Fibroblast of pulmonary artery (primary cell): Measurements from ENCODE around the gene ATP8B1.

Experiments
- DNase-seq: peaks from one replicate; pipeline ENCODE4 v3.0.0-alpha.2; 2010; ENCODE audit warnings: low read depth
- H3K4me3 ChIP-seq: replicated peaks from 2 replicates; pipeline ENCODE4 v1.5.1; 2011; ENCODE audit warnings: low read depth, mild to moderate bottlenecking, control low read depth, low read length, moderate library complexity
- CTCF ChIP-seq: IDR thresholded peaks from 2 replicates; pipeline ENCODE4 v1.5.1; 2011; ENCODE audit warnings: mild to moderate bottlenecking, control low read depth, low read length, inconsistent platforms; ENCODE audit errors: missing control alignments

ATP8B1 gene

DNA sequence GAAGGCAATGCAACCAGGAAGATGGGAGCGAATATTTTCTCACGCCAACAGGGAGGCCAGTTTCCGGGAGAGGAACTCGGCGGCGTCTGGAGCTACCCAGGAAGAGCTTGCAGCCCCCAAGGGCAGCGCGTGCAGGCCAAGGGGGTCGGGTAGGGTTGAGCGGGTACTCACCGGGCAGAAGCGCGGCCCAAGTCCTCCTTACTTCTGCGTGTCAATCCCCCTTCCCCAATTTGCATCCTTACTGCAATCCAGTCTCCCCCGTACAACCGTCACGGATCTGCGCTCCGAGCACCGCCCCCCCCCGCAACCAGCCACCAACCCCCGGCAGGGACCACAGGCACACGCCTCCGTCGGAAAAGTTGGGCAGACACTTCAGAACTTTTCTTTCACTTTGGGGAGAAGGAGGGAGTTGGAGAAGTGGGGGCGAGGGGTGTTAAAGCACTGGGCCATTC, 1.3 kb downstream of the ATP8B1 start:
- DNase-seq, result no peak
- no peak for TF ChIP-seq CTCF
- peak overlapping the region; percentile 74 for H3K4me3 ChIP-seq

DNA sequence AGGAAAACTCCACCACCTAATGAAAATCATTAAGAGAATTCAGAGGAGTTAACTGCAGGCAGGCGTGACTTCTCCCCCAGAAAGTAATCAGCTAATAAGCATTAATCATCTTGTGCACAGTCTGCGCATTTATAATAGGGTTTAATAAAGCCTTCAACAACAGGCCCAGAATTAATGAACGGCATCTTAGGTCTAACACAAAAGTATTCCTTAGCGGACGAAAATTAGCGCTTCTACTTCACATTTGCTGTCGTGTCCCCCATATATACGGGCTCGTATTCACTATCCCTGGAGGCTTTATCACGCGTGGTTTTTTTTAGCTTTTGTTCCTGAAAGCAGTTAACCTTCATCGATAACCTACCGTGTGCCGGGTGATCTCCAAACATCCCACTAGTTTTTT, 1.8 kb downstream of the ATP8B1 start:
- peak overlapping the region; percentile 74 for H3K4me3 ChIP-seq
- no peak for DNase-seq
- TF ChIP-seq CTCF, result no peak

DNA sequence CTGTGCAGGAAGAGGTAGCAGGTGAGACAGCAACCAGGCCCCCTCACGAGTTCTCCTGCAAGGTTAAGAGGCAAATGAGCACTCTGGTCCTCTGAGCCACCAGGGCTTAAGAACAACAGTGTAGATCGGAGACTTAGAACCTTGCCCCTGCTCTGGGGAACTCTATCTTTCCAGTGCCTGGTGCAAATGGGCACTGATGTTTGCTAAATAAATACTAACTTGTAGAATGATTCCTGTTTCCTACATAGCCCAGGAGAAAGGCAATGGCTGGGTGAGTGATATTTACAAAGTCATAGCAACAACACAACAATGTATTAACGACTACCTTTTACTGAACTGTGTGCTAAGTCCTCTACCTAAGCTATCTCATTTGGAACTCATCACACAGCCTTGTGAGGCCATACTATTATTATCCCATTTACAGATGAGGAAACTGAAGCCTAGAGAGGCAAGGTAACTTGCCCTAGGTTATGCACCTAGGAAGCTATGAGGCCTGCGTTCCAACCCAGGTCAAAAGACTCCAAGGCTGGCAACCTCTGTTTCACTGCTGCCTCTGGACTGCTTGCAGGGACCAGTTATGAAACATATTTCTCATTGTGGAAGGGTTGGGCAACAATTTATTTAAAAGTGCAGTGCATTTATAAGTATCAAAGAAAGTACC, 4.3 kb downstream of the ATP8B1 start:
- TF ChIP-seq CTCF, result no peak
- H3K4me3 ChIP-seq, result no peak overlapping the region
- DNase-seq, result no peak

GRCh38 chr18:57797209-57797651, 5.9 kb downstream of the ATP8B1 start:
- no peak for TF ChIP-seq CTCF
- no peak for DNase-seq
- no peak overlapping the region for H3K4me3 ChIP-seq

DNA sequence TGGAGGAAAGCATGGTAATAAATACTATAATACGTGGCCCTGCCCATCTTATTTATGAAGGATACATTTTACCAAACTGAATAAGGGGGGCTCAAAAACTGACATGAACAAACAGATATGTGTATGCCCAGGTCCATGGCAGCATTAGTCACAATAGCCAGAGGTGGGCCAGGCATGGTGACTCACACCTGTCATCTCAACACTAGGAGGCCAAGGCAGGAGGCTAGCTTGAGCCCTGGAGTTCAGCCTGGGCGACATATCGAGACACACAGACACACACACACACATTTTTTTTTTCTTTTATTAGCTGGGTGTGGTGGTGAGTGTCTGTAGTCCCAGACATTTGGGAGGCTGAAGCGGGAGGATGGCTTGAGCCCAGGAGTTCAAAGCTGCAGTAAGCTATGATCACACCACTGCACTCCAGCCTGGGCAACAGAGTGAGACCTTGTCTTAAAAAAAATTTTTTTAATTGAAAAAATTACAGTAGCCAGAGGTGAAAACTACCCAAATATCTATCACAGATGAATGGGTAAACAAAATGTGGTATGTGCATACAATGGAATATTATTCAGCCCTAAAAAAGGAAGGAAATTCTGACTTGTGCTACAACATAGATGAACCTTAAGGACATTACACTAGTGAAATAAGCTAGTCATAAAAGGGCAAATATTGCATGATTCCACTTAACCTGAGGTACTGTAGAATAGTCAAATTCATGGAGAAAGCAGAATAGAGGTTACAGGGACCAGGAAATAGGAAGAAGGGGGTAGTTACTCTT, 8.0 kb downstream of the ATP8B1 start:
- DNase-seq, result no peak
- H3K4me3 ChIP-seq, result no peak overlapping the region
- no peak for TF ChIP-seq CTCF

GRCh38 chr18:57793302-57793986, 9.7 kb downstream of the ATP8B1 start:
- H3K4me3 ChIP-seq, result peak overlapping the region; percentile 8
- TF ChIP-seq CTCF, result no peak
- no peak for DNase-seq
